Renal cortical epithelial cell (primary cell): ENCODE results near the gene PAXX. TPM values are rescaled to one million over a fixed set of nuclear protein-coding genes. Genes with fewer than 3 reads are reported as not detected.

Experiments
- DNase-seq: peaks from one replicate; pipeline ENCODE4 v3.0.0-alpha.2; 2011; ENCODE audit warnings: low read depth
- total RNA-seq: library from RNA; depleted of rRNA; stranded (reverse); fragments of >200 nt; gene quantifications from 2 replicates; pipeline ENCODE4 v1.2.3, GENCODE V29; 2014

PAXX gene
- total RNA-seq, 1 donor from 2014 or later = 13.6 TPM

DNA sequence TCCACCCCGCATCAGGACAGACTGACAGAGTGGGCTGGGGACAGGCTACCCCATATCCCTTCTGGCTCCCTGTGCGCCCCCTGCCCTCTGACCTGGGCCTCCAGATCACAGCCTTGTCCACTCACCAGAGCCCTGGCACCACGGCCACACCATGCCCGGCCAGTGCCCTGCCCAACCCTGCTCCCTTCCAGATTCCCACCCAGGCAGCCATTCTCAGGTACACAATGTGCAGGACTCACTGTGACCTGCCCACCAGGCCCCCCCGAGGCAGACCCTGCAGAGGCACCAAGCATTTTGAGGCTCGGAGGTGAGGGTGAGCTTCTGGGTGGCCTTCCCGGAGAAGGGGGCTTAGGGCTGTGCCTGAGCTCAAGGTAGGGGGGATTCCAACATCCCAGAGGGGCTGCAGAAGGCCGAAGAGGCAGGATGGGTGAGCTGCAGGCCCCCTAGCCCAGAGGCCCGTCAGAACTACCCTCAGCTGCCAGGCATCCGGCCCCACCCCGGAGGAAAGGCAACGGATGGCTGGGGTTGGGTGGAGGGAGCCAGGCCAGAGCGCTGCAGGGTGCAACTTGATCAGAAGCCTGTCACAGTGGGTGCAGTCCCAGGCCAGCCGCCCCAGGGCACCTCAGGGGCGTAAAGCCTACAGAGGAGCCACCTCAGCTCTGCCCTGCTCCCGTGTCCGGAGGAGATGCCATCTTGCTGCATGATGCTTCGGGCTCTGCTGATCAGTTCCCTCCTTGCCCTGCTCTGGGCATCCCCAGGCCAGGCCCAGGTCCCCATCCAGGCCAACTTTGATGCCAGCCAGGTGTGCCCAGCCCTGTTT lies 9.8 kb upstream of the PAXX start, which contains the start of gene LCNL1:
LCNL1 (plus strand) TSS at position 762 of the 820 bp plus-strand sequence. CDS start 594 bp downstream, outside the sequence.
- no peak for DNase-seq

DNA sequence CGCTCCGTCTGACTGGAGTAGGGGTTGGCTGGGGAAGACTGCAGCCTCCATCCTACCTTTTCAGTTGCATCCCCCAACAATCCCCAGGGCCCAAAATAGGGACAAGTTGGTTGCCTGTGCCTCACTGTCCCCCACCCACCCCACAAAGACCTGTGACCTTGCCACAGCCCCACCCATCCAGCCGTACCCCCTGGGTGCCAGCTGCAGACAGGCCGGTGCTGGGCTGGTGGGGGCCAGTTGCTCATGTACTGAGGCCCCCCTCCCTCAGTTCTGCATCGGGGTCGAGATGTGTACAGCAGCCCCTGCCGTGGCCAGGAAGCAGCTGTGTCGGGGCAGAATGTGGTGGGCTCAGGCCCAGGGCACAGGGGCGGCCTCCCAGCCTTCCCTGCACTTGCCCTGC lies 9.1 kb upstream of the PAXX start:
- no peak for DNase-seq

DNA sequence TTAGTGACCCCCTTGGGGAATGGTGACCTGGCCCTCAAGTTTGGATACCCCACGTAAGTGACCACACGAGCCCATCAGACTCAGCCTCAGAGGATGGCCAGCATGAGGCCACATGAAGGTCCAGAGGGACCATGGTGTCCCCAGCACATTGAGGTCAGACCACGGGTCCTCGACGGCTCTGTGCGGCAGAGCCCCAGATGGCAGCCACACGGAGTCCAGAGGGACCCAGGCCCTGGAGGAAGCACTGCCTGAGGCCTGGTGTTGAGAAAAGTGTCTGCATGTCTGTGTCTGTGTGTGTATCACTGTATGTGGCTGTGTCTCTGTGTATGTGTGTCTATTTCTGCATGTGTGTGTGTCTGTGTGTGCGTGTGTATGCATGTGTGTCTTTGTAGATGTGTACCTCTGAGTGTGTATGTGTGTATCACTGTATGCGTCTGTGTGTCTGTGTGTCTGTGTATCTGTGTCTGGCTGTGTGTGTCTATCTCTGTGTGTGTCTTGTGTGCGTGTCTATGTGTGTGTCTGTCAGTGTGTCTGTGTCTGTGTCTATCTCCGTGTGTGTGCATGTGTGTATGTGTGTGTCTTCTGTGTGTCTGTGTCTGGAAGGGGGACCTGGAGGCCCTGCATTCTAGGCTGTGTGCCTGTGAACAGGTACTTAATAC lies 8.4 kb upstream of the PAXX start:
- no peak for DNase-seq

DNA sequence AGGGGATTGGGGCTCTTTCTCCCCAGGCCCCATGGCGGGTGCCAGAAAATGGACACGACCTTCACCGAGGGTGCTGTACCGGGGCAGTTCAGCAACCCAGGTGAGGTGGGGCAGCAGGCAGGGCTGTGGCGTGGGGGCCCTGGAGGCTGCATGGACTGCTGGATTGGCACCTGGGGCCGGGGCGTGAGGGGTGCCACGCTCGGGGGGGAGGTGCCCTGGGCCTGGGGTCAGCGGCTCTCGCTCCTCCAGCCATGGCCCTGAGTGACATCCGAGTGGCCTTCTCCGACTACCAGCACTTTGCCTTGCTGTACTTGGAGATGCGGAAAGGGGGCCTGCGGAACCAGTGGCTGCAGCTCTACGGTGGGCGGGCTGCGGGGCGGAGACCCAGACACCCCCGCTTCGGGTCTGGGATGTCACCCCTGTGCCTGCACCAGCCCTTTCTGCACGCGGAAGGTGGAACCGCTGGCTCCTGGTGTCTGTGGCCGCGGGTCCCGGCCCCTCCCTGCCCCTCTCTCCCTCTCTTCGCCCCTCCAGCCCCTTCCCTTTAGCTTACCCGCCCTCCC lies 7.7 kb upstream of the PAXX start:
- DNase-seq = no peak

DNA sequence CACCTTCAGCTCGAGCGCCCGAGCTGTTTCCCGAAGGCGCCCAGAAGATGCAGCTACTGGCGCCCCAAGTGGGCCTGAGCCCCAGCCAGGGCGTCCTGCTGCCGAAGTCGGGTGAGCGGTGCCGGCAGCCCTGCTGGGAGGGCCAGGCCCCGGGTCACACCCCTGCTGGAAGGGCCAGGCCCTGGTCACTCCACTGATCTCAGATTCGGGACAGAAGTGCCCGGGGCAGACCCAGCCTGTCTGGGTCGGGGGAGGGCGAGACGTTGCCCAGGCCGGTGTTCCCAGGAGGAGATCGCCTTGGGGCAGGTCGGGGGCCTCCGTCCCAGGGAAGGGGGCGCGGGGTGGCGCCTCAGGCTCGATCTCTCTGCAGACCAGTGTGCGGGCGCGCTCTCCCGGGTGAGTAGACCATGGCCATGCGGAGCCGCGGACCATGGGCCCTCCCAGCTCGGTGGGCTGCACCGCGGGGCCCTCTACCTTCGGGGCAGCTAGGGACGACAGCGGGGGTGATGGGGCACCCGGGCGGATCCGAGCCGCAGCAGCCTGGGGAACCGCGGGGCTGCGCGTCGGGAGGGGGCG lies 7.1 kb upstream of the PAXX start:
- no peak for DNase-seq

DNA sequence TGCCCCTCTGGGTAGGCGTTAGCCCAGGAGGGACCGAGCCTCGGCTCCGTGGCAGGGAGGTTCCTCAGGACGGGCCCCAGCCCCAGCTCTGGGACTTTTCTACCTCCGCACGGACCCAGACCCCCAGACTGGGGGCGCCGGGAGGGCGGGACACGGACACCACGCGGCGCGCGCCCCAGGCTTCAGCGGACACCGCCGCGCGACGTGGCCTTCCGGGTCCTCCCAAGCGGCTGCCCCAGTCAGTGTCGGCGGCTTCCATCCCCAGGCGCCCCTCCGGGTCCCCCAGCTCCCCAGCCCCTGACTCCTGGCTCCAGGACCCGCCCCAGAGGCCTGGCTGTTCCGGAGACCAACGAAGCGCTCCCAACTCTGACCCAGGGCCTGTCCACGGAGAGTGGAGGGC lies 6.4 kb upstream of the PAXX start:
- no peak for DNase-seq

DNA sequence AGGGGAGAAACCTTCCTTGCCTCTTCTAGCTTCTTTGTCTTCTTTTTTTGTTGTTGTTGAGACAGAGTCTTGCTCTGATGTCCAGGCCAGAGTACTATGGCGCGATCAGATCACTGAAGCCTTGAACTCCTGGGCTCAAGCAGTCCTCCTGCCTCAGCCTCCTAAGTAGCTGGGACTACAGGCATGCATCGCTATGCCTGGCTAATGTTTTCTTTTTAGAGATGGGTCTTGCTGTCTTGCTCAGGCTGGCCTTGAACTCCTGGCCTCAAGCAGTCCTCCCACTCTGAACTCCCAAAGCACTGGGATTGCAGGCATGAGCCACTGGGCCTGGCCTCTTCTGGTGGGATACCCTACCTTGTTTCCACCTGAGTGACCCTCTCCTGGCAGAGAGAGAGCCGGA lies 3.4 kb upstream of the PAXX start:
- no peak for DNase-seq

DNA sequence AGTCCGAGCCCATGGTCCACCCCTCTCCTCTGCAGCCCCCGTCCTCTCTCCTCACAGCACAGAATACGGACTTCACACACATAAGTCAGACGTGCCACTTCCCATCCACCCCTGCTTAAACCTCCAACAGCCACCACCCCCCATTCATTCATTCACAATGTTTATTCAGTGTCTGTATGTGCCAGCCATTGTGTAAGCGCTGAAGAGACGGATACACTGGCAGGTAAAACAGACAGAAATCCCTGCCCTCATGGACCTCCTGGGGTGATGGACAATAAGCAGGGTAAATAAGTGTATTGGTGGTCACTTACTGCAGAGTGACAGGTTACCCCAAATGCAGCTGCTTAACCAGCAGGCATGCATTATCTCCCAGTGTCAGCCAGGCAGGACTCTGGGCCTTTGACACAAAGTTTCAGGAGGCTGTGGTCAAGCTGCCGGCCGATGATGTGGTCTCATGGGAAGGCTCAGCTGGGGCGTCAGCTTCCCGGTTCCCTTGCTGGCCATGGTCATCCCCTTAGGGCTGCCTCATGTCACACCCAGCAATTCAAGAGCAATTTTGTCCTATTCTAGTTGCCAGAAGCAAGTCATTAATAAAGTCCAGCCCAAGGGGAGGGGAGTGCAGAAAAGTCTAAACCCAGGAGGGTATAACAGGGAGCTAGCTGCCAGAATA lies 1.8 kb upstream of the PAXX start:
- DNase-seq = no peak

DNA sequence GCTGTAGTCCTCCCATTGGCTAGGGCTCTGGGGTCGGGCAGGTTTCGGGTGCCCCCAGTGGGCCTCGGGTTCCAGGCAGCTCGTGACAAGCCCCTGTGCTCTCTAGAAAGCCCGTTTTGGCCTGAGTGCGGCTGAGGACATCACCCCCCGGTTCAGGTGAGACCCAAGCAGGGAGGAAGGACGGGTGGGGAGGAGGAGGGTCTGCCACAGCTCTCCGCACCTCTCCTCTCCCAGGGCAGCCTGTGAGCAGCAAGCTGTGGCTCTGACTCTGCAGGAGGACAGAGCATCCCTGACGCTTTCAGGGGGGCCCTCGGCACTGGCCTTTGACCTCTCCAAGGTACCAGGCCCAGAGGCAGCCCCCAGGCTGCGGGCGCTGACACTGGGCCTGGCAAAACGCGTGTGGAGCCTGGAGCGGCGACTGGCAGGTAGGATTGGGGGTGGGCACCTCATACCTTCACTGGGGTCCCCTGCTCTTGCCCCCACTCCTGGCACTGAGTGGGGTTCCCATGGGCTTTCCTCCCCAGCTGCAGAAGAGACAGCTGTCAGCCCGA lies 672 bp downstream of the PAXX start:
- DNase-seq = no peak

DNA sequence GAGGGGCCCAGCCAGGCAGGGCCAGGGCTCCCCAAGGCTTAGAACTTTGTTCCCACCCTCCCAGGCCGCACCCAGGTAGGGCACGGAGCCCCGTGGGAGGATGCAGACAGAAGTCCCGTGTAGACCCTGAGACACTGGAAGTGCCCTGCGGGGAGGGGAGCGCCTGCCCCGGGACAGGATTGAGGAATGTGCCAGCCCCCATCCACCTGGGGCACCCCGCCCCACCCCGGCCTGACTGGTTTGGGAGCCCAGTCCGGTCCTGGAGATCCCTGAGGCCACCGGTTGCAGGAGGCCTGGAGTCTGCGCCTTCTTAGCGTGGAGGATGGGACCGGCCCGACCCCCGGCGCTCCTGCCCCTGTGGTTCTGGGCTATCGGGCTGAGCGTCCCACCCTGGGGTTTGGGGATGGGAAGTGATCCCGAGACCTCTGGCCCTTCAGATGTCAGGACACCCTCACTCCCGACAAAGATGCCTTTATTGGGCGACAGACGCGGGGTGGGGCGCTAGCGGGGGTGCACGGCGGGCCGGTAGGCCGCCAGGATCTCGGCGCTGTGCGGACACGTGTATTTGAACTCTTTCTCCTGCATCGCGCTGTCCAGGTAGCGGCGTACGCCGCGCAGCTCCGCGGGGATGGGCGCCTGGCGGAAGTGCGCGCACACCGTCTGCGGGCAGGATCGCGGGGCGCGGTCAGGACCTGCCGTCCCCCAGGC lies 2.1 kb downstream of the PAXX start:
- DNase-seq = no peak

DNA sequence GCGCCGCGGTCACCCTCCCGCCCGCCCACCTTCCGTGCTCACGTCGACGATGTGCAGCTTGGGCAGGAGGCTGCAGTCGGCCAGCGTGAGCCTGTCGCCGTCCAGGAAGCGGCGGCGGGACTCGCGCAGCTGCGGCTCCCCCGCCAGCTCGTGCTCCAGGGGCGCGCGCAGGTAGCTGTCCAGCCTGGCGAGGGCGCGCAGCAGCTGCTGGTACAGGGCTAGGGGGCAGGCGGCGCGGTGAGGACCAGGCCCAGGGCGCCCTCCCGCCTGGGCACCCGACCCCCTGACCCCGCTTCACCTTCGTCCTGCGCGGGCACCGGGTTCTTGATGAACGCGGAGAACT lies 2.6 kb downstream of the PAXX start:
- no peak for DNase-seq

DNA sequence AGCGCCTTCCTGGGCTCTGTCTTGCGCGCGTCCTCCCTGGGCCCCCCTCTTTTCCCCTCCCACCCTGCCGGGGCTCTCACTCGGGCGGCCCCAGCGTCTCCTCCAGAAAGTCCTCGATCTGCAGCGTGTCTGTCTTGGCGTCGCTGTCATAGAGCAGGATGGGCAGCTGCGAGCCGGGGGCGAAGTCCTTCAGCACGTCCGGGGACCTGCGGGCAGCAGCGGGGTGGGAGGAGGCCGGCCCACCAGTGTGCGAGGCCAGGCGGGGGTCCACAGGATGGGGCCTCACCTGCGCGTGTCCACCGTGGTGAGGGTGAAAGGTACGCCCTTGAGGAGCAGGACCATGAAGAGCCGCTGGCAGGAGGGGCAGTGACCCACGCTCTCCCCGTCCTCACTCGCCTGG lies 3.1 kb downstream of the PAXX start:
- no peak for DNase-seq

DNA sequence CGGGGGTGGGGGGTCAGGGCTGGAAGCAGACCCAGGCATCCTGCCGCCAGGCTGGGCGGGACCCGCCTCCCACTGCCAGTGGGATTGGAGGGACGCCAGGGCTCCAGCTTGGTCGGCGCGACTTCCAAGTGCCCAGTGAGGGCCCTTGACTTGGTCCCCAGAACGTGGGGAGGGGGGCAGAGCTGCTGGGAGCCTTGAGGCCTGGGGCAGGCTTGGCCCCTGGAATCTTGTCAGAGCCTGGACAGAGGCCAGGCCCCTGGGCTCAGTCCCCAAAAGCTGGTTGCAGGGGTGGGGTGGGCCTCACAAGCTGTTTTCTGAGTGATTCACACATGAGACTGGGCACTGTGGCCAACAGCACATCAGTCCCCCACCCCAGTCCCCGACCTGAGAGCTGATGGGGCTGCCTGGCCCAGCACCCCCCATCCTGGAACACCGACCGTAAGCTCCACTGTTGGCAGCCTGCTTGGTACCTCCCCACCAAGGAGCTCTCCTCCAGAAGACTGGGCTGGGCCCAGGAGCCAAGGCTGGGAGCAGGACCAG lies 3.6 kb downstream of the PAXX start:
- DNase-seq = no peak

DNA sequence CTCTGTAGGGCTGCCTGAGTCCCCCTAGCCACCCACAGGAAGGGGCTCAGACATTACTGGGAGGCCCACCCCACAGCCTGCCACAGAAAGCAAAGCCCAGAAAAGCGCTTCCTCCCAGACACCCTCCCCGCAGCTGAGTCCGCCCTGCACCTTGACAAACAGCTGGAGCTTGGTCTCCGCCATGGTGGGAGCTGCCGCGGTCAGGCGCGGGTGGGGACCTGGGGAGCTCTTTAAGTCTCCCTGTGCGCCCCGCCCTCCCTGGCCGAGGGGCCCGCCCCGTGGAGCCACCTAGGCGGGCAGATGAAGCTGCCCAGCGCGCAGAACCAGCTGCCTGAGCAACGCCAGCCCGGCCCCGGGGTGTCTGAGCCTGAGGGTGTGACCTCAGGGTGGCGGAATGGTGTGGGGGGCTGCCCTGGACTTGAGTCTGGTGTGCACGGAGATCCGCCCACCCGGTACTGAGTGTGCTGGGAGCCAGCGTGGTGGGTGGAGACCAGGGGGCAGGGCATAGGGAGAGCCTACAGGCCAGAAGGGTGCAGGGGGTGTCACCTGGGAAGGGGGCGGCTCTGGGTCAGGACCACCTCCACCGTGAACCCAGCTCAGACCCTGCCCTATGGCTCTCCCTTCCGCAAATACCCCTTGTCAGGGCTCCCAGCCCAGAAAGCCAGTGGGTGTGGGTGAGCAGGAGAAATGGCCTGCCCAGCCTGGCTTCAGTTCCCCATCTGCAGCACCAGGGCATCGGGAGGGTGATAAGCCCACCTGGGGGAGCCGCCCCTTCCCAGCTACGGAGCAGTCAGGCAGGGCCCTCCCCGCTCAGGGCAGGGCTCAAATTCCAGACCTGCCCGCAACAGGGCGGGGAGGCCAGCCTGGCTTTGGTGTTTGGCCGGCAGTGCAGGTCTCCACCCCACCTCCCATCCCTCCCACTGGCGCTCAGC lies 4.4 kb downstream of the PAXX start, which contains the start of gene CLIC3:
CLIC3 (minus strand) TSS at position 208 of the 932 bp plus-strand sequence; CDS start at position 183, 25 bp downstream.
- no peak for DNase-seq

DNA sequence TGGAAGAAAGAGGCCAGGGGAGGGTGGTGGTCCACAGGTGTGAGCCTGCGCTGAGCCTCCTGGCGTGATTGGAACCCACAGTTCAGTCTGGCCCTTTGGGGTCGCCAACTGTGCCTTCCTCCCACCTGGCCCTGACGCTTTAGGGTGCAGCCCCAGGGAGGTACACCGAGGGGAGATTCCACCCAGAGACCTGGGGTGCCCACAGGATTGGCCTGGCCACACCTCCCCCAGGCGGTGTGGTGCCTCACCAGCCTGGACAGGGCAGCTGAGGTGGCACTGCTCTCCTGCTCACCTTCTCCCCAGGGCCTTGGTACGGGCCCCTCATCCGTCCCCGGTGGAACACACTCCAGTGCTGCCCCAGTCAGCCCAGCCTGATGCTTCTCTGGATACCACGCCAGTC lies 5.1 kb downstream of the PAXX start:
- no peak for DNase-seq

DNA sequence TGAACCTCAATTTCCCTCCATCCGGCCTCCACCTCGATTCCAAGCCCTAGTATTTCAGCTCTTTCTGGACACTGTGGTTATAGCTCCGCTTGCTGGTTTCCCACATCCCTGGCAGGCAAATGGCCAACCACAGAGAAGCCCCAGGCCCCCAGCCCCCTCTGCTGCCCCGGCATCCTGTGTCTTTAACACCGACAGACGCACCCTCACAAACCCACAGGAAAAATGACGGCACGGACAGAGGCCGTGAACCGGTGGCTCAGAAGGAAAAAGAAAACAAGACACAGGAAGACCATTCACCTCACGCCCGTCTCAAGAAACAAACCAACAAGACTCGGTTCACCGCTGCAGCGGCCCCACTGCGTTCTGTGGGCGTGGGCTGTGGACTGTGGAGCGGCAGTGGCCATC lies 5.6 kb downstream of the PAXX start:
- peak; percentile 18 for DNase-seq

DNA sequence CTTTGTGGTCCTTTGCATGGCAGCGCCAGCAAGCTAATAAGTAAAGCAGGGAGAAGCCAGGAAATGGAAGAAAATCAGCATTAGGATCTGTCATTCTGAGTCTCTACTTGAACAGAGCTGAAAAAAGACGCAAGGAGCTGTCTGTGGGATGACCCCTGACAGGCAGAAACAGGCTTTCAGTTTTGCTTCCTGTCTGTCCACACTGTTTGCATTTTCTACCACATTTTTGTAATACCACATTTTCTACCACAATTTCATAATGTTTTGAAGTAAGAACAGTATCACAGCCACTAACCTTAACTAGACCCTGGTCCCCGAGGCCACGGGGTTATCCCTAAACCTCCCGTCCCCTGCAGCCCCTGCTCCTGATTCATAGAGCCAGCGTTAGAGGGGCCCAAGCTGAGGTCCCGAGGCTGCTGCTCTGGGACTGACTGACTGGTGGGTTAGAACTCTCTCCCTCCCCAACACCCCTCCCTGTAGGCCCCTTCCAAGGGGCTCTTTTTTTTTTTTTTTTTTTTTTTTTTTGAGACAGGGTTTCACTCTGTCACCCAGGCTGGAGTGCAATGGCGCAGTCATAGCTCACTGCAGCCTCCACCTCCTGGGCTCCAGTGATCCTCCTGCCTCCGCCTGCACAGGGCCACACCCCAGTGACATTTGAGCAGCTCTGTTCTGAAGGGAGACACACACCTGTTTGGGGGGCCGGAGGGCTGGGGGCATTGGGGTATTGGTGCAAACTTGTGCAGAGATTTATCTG lies 8.1 kb downstream of the PAXX start:
- DNase-seq = peak; percentile 18

DNA sequence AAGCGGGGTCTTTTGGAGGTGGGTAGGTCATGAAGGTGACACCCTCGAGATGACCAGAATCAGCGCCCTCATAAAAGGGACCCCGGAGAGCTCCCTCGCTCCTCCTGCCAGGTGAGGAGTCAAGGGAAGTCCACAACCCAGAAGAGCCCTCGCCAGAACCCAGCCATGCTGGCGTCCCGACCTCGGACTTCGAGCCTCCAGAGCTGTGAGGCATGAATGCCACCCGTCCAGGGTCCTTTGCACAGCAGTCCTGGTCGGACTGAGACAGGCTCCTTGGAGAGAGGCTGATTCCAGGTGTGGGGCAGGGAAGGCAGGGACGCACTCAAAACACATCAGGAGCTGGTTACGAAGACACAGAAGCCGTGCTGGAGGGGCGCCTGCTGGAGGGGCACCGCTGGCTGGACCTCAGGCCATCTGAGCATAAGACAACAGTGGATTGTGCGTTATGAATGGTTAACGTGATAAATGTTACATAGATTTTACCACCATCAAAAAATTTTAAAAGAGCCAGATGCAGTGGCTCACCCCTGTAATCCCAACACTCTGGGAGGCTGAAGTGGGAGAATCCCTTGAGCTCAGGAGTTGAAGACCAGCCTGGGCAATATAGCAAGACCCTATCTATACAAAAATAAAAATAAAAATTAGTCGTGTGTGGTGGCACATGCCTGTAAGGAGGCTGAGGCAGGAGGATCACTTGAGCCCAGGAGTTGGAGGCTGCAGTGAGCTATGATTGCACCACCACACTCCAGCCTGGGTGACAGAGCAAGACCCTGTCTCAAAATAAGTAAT lies 9.8 kb downstream of the PAXX start:
- no peak for DNase-seq
